GM23338 (cell line): ENCODE results near the gene AR. TPM values are rescaled to one million over a fixed set of nuclear protein-coding genes. Genes with fewer than 3 reads are reported as not detected.

Source experiments
- ATAC-seq: fragments of 200-7000 bp; cut with Tn5 transposase; 3 replicates; pipeline ENCODE4 v1.9.1; 2020
- DNase-seq: peaks from one replicate; pipeline ENCODE4 v3.0.0-alpha.2; 2015; ENCODE audit warnings: low spot score
- H2AFZ ChIP-seq: fragments of 200-600 bp; sonication (generic); 2 replicates; pipeline ENCODE4 v1.8.0; 2016; ENCODE audit warnings: antibody characterized with exemption, mild to moderate bottlenecking, moderate library complexity
- H3F3A ChIP-seq: fragments of 200-600 bp; sonication (generic); replicated peaks from 2 replicates; pipeline ENCODE4 v1.8.0; 2017; ENCODE audit warnings: antibody characterized with exemption, mixed run types, low read depth
- H3K27ac ChIP-seq: fragments of 200-600 bp; sonication (generic); 2 replicates; pipeline ENCODE4 v1.6.1; 2016; ENCODE audit warnings: low read depth
- H3K27me3 ChIP-seq: fragments of 200-600 bp; sonication (generic); 2 replicates; pipeline ENCODE4 v1.8.0; 2016; ENCODE audit warnings: mild to moderate bottlenecking, mixed run types, moderate library complexity; ENCODE audit not compliant: insufficient read depth
- H3K36me3 ChIP-seq: fragments of 200-600 bp; sonication (generic); 2 replicates; pipeline ENCODE4 v1.8.0; 2016; ENCODE audit warnings: mild to moderate bottlenecking; ENCODE audit not compliant: insufficient read depth
- H3K4me1 ChIP-seq: fragments of 200-600 bp; sonication (generic); 2 replicates; pipeline ENCODE4 v1.8.0; 2016; ENCODE audit warnings: mild to moderate bottlenecking, moderate library complexity; ENCODE audit not compliant: insufficient read depth
- H3K4me2 ChIP-seq: fragments of 200-600 bp; sonication (generic); 2 replicates; pipeline ENCODE4 v1.7.1; 2017; ENCODE audit warnings: mixed run types
- H3K4me3 ChIP-seq: fragments of 200-600 bp; sonication (generic); 2 replicates; pipeline ENCODE4 v1.6.1; 2016; ENCODE audit warnings: mixed run types
- H3K79me2 ChIP-seq: fragments of 200-600 bp; sonication (generic); replicated peaks from 2 replicates; pipeline ENCODE4 v1.8.0; 2017; ENCODE audit warnings: mild to moderate bottlenecking; ENCODE audit not compliant: insufficient read depth
- H3K9me2 ChIP-seq: fragments of 200-600 bp; sonication (generic); 2 replicates; pipeline ENCODE4 v1.8.0; 2017; ENCODE audit not compliant: insufficient read depth
- H4K20me1 ChIP-seq: fragments of 200-600 bp; sonication (generic); replicated peaks from 2 replicates; pipeline ENCODE4 v1.8.0; 2017; ENCODE audit warnings: mild to moderate bottlenecking; ENCODE audit not compliant: insufficient read depth
- H3K27ac Mint-ChIP-seq: 2 replicates; pipeline ENCODE4 v1.8.0; 2020; ENCODE audit warnings: inconsistent platforms, mild to moderate bottlenecking, moderate library complexity, mixed read lengths
- H3K27me3 Mint-ChIP-seq: 3 replicates; pipeline ENCODE4 v1.8.0; 2022; ENCODE audit warnings: low read depth, mild to moderate bottlenecking, moderate library complexity, mixed read lengths, inconsistent platforms; ENCODE audit not compliant: insufficient read depth, poor library complexity
- H3K36me3 Mint-ChIP-seq: 3 replicates; pipeline ENCODE4 v1.8.0; 2021; ENCODE audit warnings: low read depth, mild to moderate bottlenecking, inconsistent platforms, moderate library complexity, mixed read lengths
- H3K4me1 Mint-ChIP-seq: 3 replicates; pipeline ENCODE4 v1.8.0; 2020; ENCODE audit warnings: mild to moderate bottlenecking, inconsistent platforms, mixed read lengths
- H3K4me3 Mint-ChIP-seq: 3 replicates; pipeline ENCODE4 v1.8.0; 2021; ENCODE audit warnings: moderate library complexity, mild to moderate bottlenecking, inconsistent platforms, mixed read lengths
- H3K9me3 Mint-ChIP-seq: 3 replicates; pipeline ENCODE4 v1.8.0; 2020; ENCODE audit warnings: moderate library complexity, mild to moderate bottlenecking, inconsistent platforms, mixed read lengths
- CREB1 ChIP-seq: fragments of 250-450 bp; sonication (Bioruptor Pico); IDR thresholded peaks from 2 replicates; pipeline ENCODE4 v1.5.0; 2020; ENCODE audit warnings: low read depth, mild to moderate bottlenecking, moderate library complexity
- CTCF ChIP-seq, 2 experiments: fragments of 200-600 bp in 1 of 2; sonication (generic) in 1 of 2; conservative IDR thresholded peaks; 2 replicates each; pipeline versions ENCODE4 v1.5.1 to v1.6.1; 2016 to 2017; ENCODE audit warnings: antibody characterized with exemption in 2 of 2, low read depth in 2 of 2, mild to moderate bottlenecking in 2 of 2, moderate library complexity in 1 of 2
- ETS1 ChIP-seq: IDR thresholded peaks from 2 replicates; pipeline ENCODE4 v1.6.1; 2016; ENCODE audit warnings: antibody characterized with exemption
- EZH2 ChIP-seq: fragments of 200-600 bp; sonication (generic); IDR thresholded peaks from one replicate; pipeline ENCODE4 v1.8.0; 2017; ENCODE audit warnings: antibody characterized with exemption, mild to moderate bottlenecking, low read depth; ENCODE audit not compliant: unreplicated experiment
- JUNB ChIP-seq: IDR thresholded peaks from one replicate; pipeline ENCODE4 v1.6.1; 2016; ENCODE audit warnings: antibody characterized with exemption; ENCODE audit not compliant: unreplicated experiment
- NANOG ChIP-seq: IDR thresholded peaks from 2 replicates; pipeline ENCODE4 v1.6.1; 2016; ENCODE audit warnings: antibody characterized with exemption, borderline replicate concordance
- REST ChIP-seq: IDR thresholded peaks from one replicate; pipeline ENCODE4 v1.6.1; 2018; ENCODE audit warnings: antibody characterized with exemption; ENCODE audit not compliant: unreplicated experiment
- STAT1 ChIP-seq: IDR thresholded peaks from one replicate; pipeline ENCODE4 v1.6.1; 2016; ENCODE audit warnings: antibody characterized with exemption; ENCODE audit not compliant: unreplicated experiment
- ZNF114 ChIP-seq: fragments of 250-450 bp; sonication (Bioruptor Pico); IDR thresholded peaks from 2 replicates; pipeline ENCODE4 v1.5.0; 2020; ENCODE audit warnings: mild to moderate bottlenecking, moderate library complexity
- ZNF462 ChIP-seq: fragments of 250-450 bp; sonication (Bioruptor Pico); IDR thresholded peaks from 2 replicates; pipeline ENCODE4 v1.5.0; 2020; ENCODE audit warnings: mild to moderate bottlenecking, moderate library complexity
- polyA plus RNA-seq: library from polyadenylated mRNA; unstranded; fragments of >200 nt; fragmentation: Nextera tagmentation; extraction: Ambion mirVana; gene quantifications from 2 replicates; pipeline ENCODE4 v1.2.1, GENCODE V29; 2016
- total RNA-seq: library from RNA; depleted of rRNA; stranded (reverse); fragments of >200 nt; shearing (Covaris generic); gene quantifications from 2 replicates; pipeline ENCODE4 v1.2.3, GENCODE V29; 2014

The AR gene
- total and polyA plus RNA-seq, 2 experiments from 2014 or later = 11.2 to 13.3 TPM

- H3F3A ChIP-seq = no peaks in the 10 kb centered on the region
- H2AFZ ChIP-seq = no peak overlapping the region
- Mint-ChIP-seq H3K27ac (no peak overlapping the region), H3K27me3 (peaks cover 5% of the 10 kb centered on the region), H3K36me3 (0 out of 3 replicates have a peak, but pooled peaks cover 3% of the 10 kb centered on the region), H3K9me3 (no peaks in the 10 kb centered on the region), H3K4me3 (no peak overlapping the region), H3K4me1 (peaks cover 24% of the 10 kb centered on the region)
- no peak overlapping the region for H3K4me2 ChIP-seq
- no peaks in the 10 kb centered on the region for H3K9me2 ChIP-seq
- H3K27me3 ChIP-seq = no peaks in the 10 kb centered on the region
- H3K4me1 ChIP-seq = peaks cover 13% of the 10 kb centered on the region; the same call in 1 of the 2 replicates
- ATAC-seq (no peak), DNase-seq (no peak)
- no peak overlapping the region for H3K27ac ChIP-seq
- peaks cover 59% of the 10 kb centered on the region for H3K79me2 ChIP-seq
- H4K20me1 ChIP-seq = no peaks in the 10 kb centered on the region
- H3K36me3 ChIP-seq = no peaks in the 10 kb centered on the region
- no peak overlapping the region for H3K4me3 ChIP-seq
- TF ChIP-seq ZNF462 (CRISPR knock-in tag) (no peak), CREB1 (CRISPR knock-in tag) (no peak), STAT1 (no peak), EZH2 (no peak), ZNF114 (CRISPR knock-in tag) (no peak), NANOG (no peak)
Measured at GRCh38 chrX:67574696-67575095, 30.9 kb downstream of the AR start.

GRCh38 chrX:67582436-67582835 lies 38.6 kb downstream of the AR start:
- H3K4me1 Mint-ChIP-seq = peaks cover 41% of the 10 kb centered on the region
- H3K27ac ChIP-seq = no peak overlapping the region
- no peaks in the 10 kb centered on the region for H3K36me3 ChIP-seq
- H3K27me3 ChIP-seq = no peaks in the 10 kb centered on the region
- H2AFZ ChIP-seq = no peak overlapping the region
- peaks cover 10% of the 10 kb centered on the region for H3K36me3 Mint-ChIP-seq
- no peaks in the 10 kb centered on the region for H3F3A ChIP-seq
- DNase-seq (no peak), ATAC-seq (no peak)
- H3K4me3 ChIP-seq = no peak overlapping the region
- no peaks in the 10 kb centered on the region for H3K9me3 Mint-ChIP-seq
- H3K27ac Mint-ChIP-seq = no peak overlapping the region
- peak overlapping the region; percentile 62; the same call in 1 of the 2 replicates for H3K4me2 ChIP-seq
- H3K27me3 Mint-ChIP-seq = no peaks in the 10 kb centered on the region
- H3K4me1 ChIP-seq = peaks cover 42% of the 10 kb centered on the region
- H3K4me3 Mint-ChIP-seq = no peak overlapping the region
- no peaks in the 10 kb centered on the region for H4K20me1 ChIP-seq
- peaks cover 43% of the 10 kb centered on the region for H3K79me2 ChIP-seq
- no peaks in the 10 kb centered on the region for H3K9me2 ChIP-seq
- TF ChIP-seq REST (no peak), CREB1 (CRISPR knock-in tag) (no peak), ETS1 (no peak), CTCF (conservative IDR thresholded peaks at IDR 0.05; ENCODE audit: low read depth in 2 of 2) (no peak), JUNB (no peak), STAT1 (no peak)
